GM12878 (cell line): ENCODE data around the gene TTC33. TPM values are rescaled to one million over a fixed set of nuclear protein-coding genes. Genes with fewer than 3 reads are reported as not detected.

Experiments used
- ATAC-seq: fragments of 200-7000 bp; cut with Tn5 transposase; 3 replicates; pipeline ENCODE4 v1.9.1; 2020; ENCODE audit warnings: mild to moderate bottlenecking, moderate library complexity
- BruUV-seq: library from RNA; stranded (reverse); fragments of 400-500 nt; replicated peaks from 2 replicates; lab custom pipeline; 2021; lab: Mats Ljungman, UMichigan
- CTCF ChIA-PET: fragments of 300-600 bp; sonication (Branson Sonifier 250); formaldehyde crosslinking; extraction: SDS; loops from one replicate; lab custom pipeline; 2021; ENCODE audit warnings: inconsistent platforms; lab: Yijun Ruan, JAX
- POLR2A ChIA-PET: fragments of 350-600 bp; formaldehyde crosslinking; extraction: SDS; loops from one replicate; lab custom pipeline; 2021; ENCODE audit warnings: inconsistent platforms; lab: Charles Lee
- RAD21 ChIA-PET: fragments of 300-600 bp; sonication (Branson Sonifier 250); formaldehyde crosslinking; loops from one replicate; lab custom pipeline; 2023; ENCODE audit warnings: antibody characterized with exemption; ENCODE audit not compliant: unreplicated experiment; lab: Charles Lee
- SMC1A ChIA-PET: fragments of 300-600 bp; sonication (Branson Sonifier 250); formaldehyde crosslinking; loops from one replicate; lab custom pipeline; 2023; ENCODE audit not compliant: unreplicated experiment, uncharacterized antibody; lab: Charles Lee
- DNase-seq: peaks from one replicate; pipeline ENCODE4 v3.0.0-alpha.2; 2011; ENCODE audit warnings: low read depth, low spot score
- FAIRE-seq: peaks from 3 replicates; lab custom pipeline; 2011; peaks lifted over from hg19 to GRCh38; lab: Jason Lieb, UNC
- H2AFZ ChIP-seq: 2 replicates; pipeline ENCODE4 v1.6.0; 2011; ENCODE audit warnings: low read depth, low read length, control low read depth; ENCODE audit not compliant: control insufficient read depth
- H3K27ac ChIP-seq: 2 replicates; pipeline ENCODE4 v1.5.1; 2011; ENCODE audit warnings: control low read depth; ENCODE audit not compliant: control insufficient read depth, insufficient read depth
- H3K27me3 ChIP-seq, 2 experiments: replicated peaks in 1 of 2; 2 replicates each; pipeline versions ENCODE4 v1.6.0 to v1.6.1; 2011; ENCODE audit warnings: low read length in 1 of 2; ENCODE audit not compliant: control insufficient read depth in 2 of 2, insufficient read depth in 2 of 2
- H3K36me3 ChIP-seq, 2 experiments: 2 replicates each; pipeline ENCODE4 v1.5.1; 2011; ENCODE audit warnings: low read length in 1 of 2; ENCODE audit not compliant: control insufficient read depth in 2 of 2, insufficient read depth in 2 of 2
- H3K4me1 ChIP-seq: 2 replicates; pipeline ENCODE4 v1.6.1; 2011; ENCODE audit warnings: mild to moderate bottlenecking, low read length, moderate library complexity, mixed read lengths; ENCODE audit not compliant: control insufficient read depth, insufficient read depth
- H3K4me2 ChIP-seq: 2 replicates; pipeline ENCODE4 v1.6.0; 2011; ENCODE audit warnings: control low read depth; ENCODE audit not compliant: control insufficient read depth, insufficient read depth
- H3K4me3 ChIP-seq: fragments of 200-600 bp; sonication (generic); 2 replicates; pipeline ENCODE4 v1.5.1; 2016
- H3K79me2 ChIP-seq: 2 replicates; pipeline ENCODE4 v1.6.0; 2011; ENCODE audit warnings: low read length; ENCODE audit not compliant: control insufficient read depth, insufficient read depth
- H3K9ac ChIP-seq: 2 replicates; pipeline ENCODE4 v1.8.0; 2011; ENCODE audit warnings: low read length, control low read depth, mixed read lengths; ENCODE audit not compliant: control insufficient read depth, insufficient read depth
- H3K9me3 ChIP-seq: replicated peaks from 3 replicates; pipeline ENCODE4 v1.5.1; 2011; ENCODE audit warnings: mild to moderate bottlenecking, low read length; ENCODE audit not compliant: control insufficient read depth, insufficient read depth
- H4K20me1 ChIP-seq: 2 replicates; pipeline ENCODE4 v1.6.0; 2011; ENCODE audit not compliant: control insufficient read depth, insufficient read depth
- ATF7 ChIP-seq: fragments of 450-650 bp; IDR thresholded peaks from 2 replicates; pipeline ENCODE4 v1.6.1; 2016; ENCODE audit warnings: low read depth, mild to moderate bottlenecking
- CBX3 ChIP-seq: fragments of 200-600 bp; sonication (generic); IDR thresholded peaks from 2 replicates; pipeline ENCODE4 v1.6.1; 2016; ENCODE audit warnings: low read depth, borderline replicate concordance
- EZH2 ChIP-seq: IDR thresholded peaks from 2 replicates; pipeline ENCODE4 v1.6.1; 2012; ENCODE audit warnings: low read depth, mild to moderate bottlenecking, control low read depth, inconsistent platforms, low read length, borderline replicate concordance; ENCODE audit not compliant: control insufficient read depth
- HDAC2 ChIP-seq: fragments of 200-600 bp; sonication (generic); IDR thresholded peaks from 2 replicates; pipeline ENCODE4 v1.6.1; 2017
- IKZF1 ChIP-seq: fragments of 450-650 bp; conservative IDR thresholded peaks from 2 replicates; pipeline ENCODE4 v1.6.1; 2017; ENCODE audit warnings: antibody characterized with exemption, mild to moderate bottlenecking
- IRF5 ChIP-seq: fragments of 450-650 bp; IDR thresholded peaks from 2 replicates; pipeline ENCODE4 v1.6.1; 2017; ENCODE audit warnings: borderline replicate concordance
- NFYA ChIP-seq: IDR thresholded peaks from 2 replicates; pipeline ENCODE4 v1.6.1; 2011; ENCODE audit warnings: low read depth, mild to moderate bottlenecking, low read length, improper control_type of control experiment, borderline replicate concordance
- NR2F1 ChIP-seq: fragments of 450-650 bp; conservative IDR thresholded peaks from 2 replicates; pipeline ENCODE4 v1.6.1; 2017; ENCODE audit warnings: mild to moderate bottlenecking
- SMAD1 ChIP-seq: fragments of 450-650 bp; IDR thresholded peaks from 2 replicates; pipeline ENCODE4 v1.6.1; 2018; ENCODE audit warnings: mild to moderate bottlenecking, low read depth; ENCODE audit not compliant: partially characterized antibody
- SPI1 ChIP-seq: IDR thresholded peaks from 2 replicates; pipeline ENCODE4 v1.6.1; 2011; ENCODE audit warnings: low read depth, mild to moderate bottlenecking, low read length, moderate library complexity, borderline replicate concordance; ENCODE audit not compliant: insufficient read depth
- SRF ChIP-seq, 2 experiments: IDR thresholded peaks; 2 replicates each; pipeline ENCODE4 v1.6.1; 2011; ENCODE audit warnings: low read depth in 2 of 2, low read length in 2 of 2, mild to moderate bottlenecking in 1 of 2, moderate library complexity in 1 of 2
- STAT1 ChIP-seq: fragments of 450-650 bp; conservative IDR thresholded peaks from 2 replicates; pipeline ENCODE4 v1.6.1; 2014; ENCODE audit warnings: antibody characterized with exemption, mild to moderate bottlenecking
- TARDBP ChIP-seq: IDR thresholded peaks from 2 replicates; pipeline ENCODE4 v1.6.1; 2016; ENCODE audit warnings: borderline replicate concordance
- TBL1XR1 ChIP-seq: IDR thresholded peaks from 2 replicates; pipeline ENCODE4 v1.6.1; 2012; ENCODE audit warnings: low read depth, low read length, improper control_type of control experiment
- YY1 ChIP-seq: IDR thresholded peaks from 2 replicates; pipeline ENCODE4 v1.6.1; 2011; ENCODE audit warnings: low read depth, mild to moderate bottlenecking, low read length
- ZNF274 ChIP-seq: IDR thresholded peaks from one replicate; pipeline ENCODE4 v1.8.0; 2011; ENCODE audit not compliant: insufficient read length, insufficient read depth
- WGBS: methylation state at CpG from one replicate; pipeline ENCODE4 v1.1.6; 2016; ENCODE audit warnings: low lambda C conversion rate; ENCODE audit not compliant: insufficient replicate concordance, insufficient coverage; ENCODE audit errors: missing lambda C conversion rate; 5-methylcytosine and 5-hydroxymethylcytosine counted together
- in situ Hi-C: fragments of 300-500 bp; cut with MboI; formaldehyde crosslinking; loops from 9 replicates; pipeline ENCODE4 v1.14.3; 2018; ENCODE audit warnings: mixed read lengths
- intact Hi-C: fragments of 100-400 bp; cut with micrococcal nuclease; formaldehyde crosslinking; loops from one replicate; pipeline ENCODE4 v1.14.2; 2022; ENCODE audit not compliant: unreplicated experiment
- polyA plus RNA-seq, 11 experiments: library from polyadenylated mRNA; depleted of rRNA in 4 of 11; unstranded in 6 of 11; stranded (reverse) in 5 of 11; fragments of >200 nt; fragmentation: Nextera tagmentation in 4 of 11; fragmentation: Illumina TruSeq in 1 of 11; extraction: Ambion mirVana in 4 of 11; extraction: Trizol in 1 of 11; gene quantifications; 1 replicate in 1 of 11; 2 replicates in 10 of 11; pipeline versions ENCODE4 v1.2.1 to v1.2.3, GENCODE V29; 2011 to 2016; ENCODE audit warnings: inconsistent platforms in 2 of 11, missing spikeins in 2 of 11, low read depth in 1 of 11
- total RNA-seq, 4 experiments: library from RNA; depleted of rRNA in 3 of 4; stranded (reverse); fragments of >200 nt in 3 of 4; fragmentation: Illumina TruSeq in 1 of 4; extraction: Trizol in 1 of 4; gene quantifications; 2 replicates each; pipeline versions ENCODE4 v1.2.1 to v1.2.3, GENCODE V29; 2013 to 2021

Gene TTC33
- total and polyA plus RNA-seq, 10 of the 15 experiments (the other 5 are each of a cell fraction or from before 2014, with no cell fraction given) = 7.9 to 22.3 (median 14.6) TPM

- Histone ChIP-seq H3K4me1 (no peaks in the 10 kb centered on the region), H3K4me2 (no peak overlapping the region), H2AFZ (no peak overlapping the region), H3K79me2 (no peaks in the 10 kb centered on the region), H3K9me3 (no peaks in the 10 kb centered on the region), H3K9ac (no peak overlapping the region), H4K20me1 (no peaks in the 10 kb centered on the region), H3K27ac (no peak overlapping the region), H3K27me3 (no peaks in the 10 kb centered on the region), H3K36me3 (peaks cover 3 to 13% of the 10 kb centered on the region in 2 experiments; a peak in 2 of 4 replicates), H3K4me3 (no peak overlapping the region)
- RAD21 ChIA-PET = no interaction called here
- SMC1A ChIA-PET = no interaction called here
- BruUV-seq = no TSS peak
- in situ Hi-C loops = no loop called here
- POLR2A ChIA-PET = no interaction called here
- FAIRE-seq = no peak
- WGBS = 97% methylated on average over 2 of the region's 2 CpGs
- no peak for TF ChIP-seq TBL1XR1
- no peak for TF ChIP-seq IKZF1
- TF ChIP-seq SRF (IDR thresholded peaks at IDR 0.05; ENCODE audit: low read depth in 2 of 2, low read length in 2 of 2) = no peak
- no peak for TF ChIP-seq NR2F1
- TF ChIP-seq CBX3 = no peak
- CTCF ChIA-PET = no interaction called here
- no peak for DNase-seq
- intact Hi-C loops = no loop called here
- no peak for ATAC-seq
Observed at GRCh38 chr5:40762705-40763104, 6.9 kb upstream of the TTC33 start.

GRCh38 chr5:40757400-40757799 lies 1.6 kb upstream of the TTC33 start:
- RAD21 ChIA-PET = no interaction called here
- H3K27me3 ChIP-seq = no peaks in the 10 kb centered on the region
- POLR2A ChIA-PET = no interaction called here
- FAIRE-seq = no peak
- H4K20me1 ChIP-seq = no peaks in the 10 kb centered on the region
- SMC1A ChIA-PET = interaction anchor here (0.6 kb wide), 1 partner anchor 824 kb away, joined by 3 read pairs; no protein-coding TSS in a partner anchor
- no peak for DNase-seq
- H3K36me3 ChIP-seq = peaks cover 0 to 6% of the 10 kb centered on the region in 2 experiments; a peak in 1 of 4 replicates
- H3K79me2 ChIP-seq = peaks cover 19% of the 10 kb centered on the region
- no TSS peak for BruUV-seq
- in situ Hi-C loops (loop anchor here (5.0 kb wide), 1 partner anchor 80 kb away; the partner anchor contains the start of gene RPL37), intact Hi-C loops (no loop called here)
- no peak overlapping the region for H3K4me3 ChIP-seq
- H3K9me3 ChIP-seq = no peaks in the 10 kb centered on the region
- no peak overlapping the region for H2AFZ ChIP-seq
- H3K4me1 ChIP-seq = peaks cover 7% of the 10 kb centered on the region; the same call in 1 of the 2 replicates
- no peak overlapping the region for H3K9ac ChIP-seq
- 98% methylated on average over 2 of the region's 2 CpGs for WGBS
- TF ChIP-seq HDAC2 (no peak), SPI1 (no peak), EZH2 (no peak), IRF5 (no peak), TARDBP (no peak), YY1 (no peak), SMAD1 (no peak), ATF7 (no peak), ZNF274 (no peak), STAT1 (no peak), NFYA (no peak)
- no peak overlapping the region for H3K27ac ChIP-seq
- ATAC-seq = no peak
- CTCF ChIA-PET = no interaction called here
- no peak overlapping the region for H3K4me2 ChIP-seq
